Activated naive CD4-positive, alpha-beta T cell treated with anti-CD3 and anti-CD28 coated beads, Interleukin-2, amount 50 U/mL, for 72 hours (primary cell): Measurements from ENCODE around the gene SERPINE1. TPM values are rescaled to one million over a fixed set of nuclear protein-coding genes. Genes with fewer than 3 reads are reported as not detected.

Source experiments
- ATAC-seq, 2 donors: fragments of 150-1000 bp; cut with Tn5 transposase; 2 replicates each; pipeline ENCODE4 v1.10.0; 2021; ENCODE audit warnings: mild to moderate bottlenecking in 2 of 2, moderate library complexity in 2 of 2
- DNase-seq, 2 donors: peaks; one replicate each; pipeline ENCODE4 v3.0.0; 2021 to 2022; ENCODE audit warnings: low spot score in 2 of 2
- H3K27ac Mint-ChIP-seq, 2 donors: one replicate each; pipeline ENCODE4 v1.8.0; 2022; ENCODE audit warnings: mild to moderate bottlenecking in 2 of 2, mixed read lengths in 2 of 2
- H3K36me3 Mint-ChIP-seq, 2 donors: one replicate each; pipeline ENCODE4 v1.8.0; 2022; ENCODE audit warnings: mixed read lengths in 2 of 2
- H3K9me3 Mint-ChIP-seq, 2 donors: one replicate each; pipeline ENCODE4 v1.8.0; 2022; ENCODE audit warnings: mixed read lengths in 2 of 2
- total RNA-seq, 2 donors: library from RNA; stranded (reverse); gene quantifications; one replicate each; pipeline ENCODE4 v1.2.3, GENCODE V29; 2022

The SERPINE1 gene
- total RNA-seq, 2 donors from 2014 or later = 0.18 to 0.27 TPM

DNA sequence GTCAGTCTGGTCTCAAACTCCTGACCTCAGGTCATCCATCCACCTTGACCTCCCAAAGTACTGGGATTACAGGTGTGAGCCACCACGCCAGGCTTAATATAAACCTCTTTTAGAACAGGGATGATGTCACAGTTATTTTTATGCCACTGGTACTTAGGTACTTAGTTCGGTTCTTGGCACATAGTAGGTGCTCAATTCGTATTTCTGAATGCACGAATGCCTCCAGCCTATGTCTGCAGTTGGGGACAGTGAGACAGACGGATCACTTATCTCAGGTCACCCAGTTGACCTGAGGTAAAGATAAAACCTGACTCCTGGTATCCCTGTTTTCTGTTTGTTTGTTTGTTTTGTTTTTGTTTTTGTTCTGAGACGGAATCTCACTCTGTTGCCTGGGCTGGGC is 59.3 kb downstream of the SERPINE1 start:
- Mint-ChIP-seq H3K36me3 (no peaks in the 10 kb centered on the region), H3K9me3 (no peaks in the 10 kb centered on the region), H3K27ac (no peak overlapping the region)
- DNase-seq (no peak), ATAC-seq (no peak)

GRCh38 chr7:101186844-101187428 is 60.0 kb downstream of the SERPINE1 start:
- DNase-seq (no peak), ATAC-seq (no peak)
- no peaks in the 10 kb centered on the region for H3K36me3 Mint-ChIP-seq

More at GRCh38 chr7:101186844-101187428, 60.0 kb downstream of the SERPINE1 start:
- Mint-ChIP-seq H3K27ac (no peak overlapping the region), H3K9me3 (no peaks in the 10 kb centered on the region)

Other genes starting within 250 kb of the SERPINE1 start
- gene UFSP1, start 237.4 kb upstream of the SERPINE1 start, total RNA-seq = 1 to 10 TPM in 1 of 2 donors, under 1 TPM in 1; 0.77 to 2.4 TPM
- gene ACHE, start 231.2 kb upstream of the SERPINE1 start, total RNA-seq = under 1 TPM in 1 of 2 donors, not detected in 1; 0.12 TPM
- under 1 TPM in 1 of 2 donors, not detected in 1; 0.31 TPM for gene MUC3A, start 177.6 kb upstream of the SERPINE1 start, total RNA-seq
- gene MUC12, start 157.5 kb upstream of the SERPINE1 start, total RNA-seq = under 1 TPM; 0.34 to 0.41 TPM
- not detected for gene MUC17, start 107.0 kb upstream of the SERPINE1 start, total RNA-seq
- 10 to 100 TPM; 49.7 to 64.2 TPM for gene TRIM56, start 41.6 kb upstream of the SERPINE1 start, total RNA-seq
- gene AP1S1, start 27.4 kb downstream of the SERPINE1 start, total RNA-seq = 10 to 100 TPM; 26.3 to 48.2 TPM
- gene VGF, start 38.5 kb downstream of the SERPINE1 start, total RNA-seq = not detected
- not detected for gene NAT16, start 53.2 kb downstream of the SERPINE1 start, total RNA-seq
- not detected for gene MOGAT3, start 73.9 kb downstream of the SERPINE1 start, total RNA-seq
- gene PLOD3, start 90.5 kb downstream of the SERPINE1 start, total RNA-seq = 10 to 100 TPM; 44.7 to 53.5 TPM
- gene ZNHIT1, start 91.1 kb downstream of the SERPINE1 start, total RNA-seq = 10 to 100 TPM; 49.9 to 50.3 TPM
- gene CLDN15, start 110.7 kb downstream of the SERPINE1 start, total RNA-seq = 10 to 100 TPM; 17.3 to 26.1 TPM
- gene FIS1, start 118.0 kb downstream of the SERPINE1 start, total RNA-seq = 10 to 100 TPM; 70.0 to 74.8 TPM
- 1 to 10 TPM; 2.9 to 6.2 TPM for gene IFT22, start 194.7 kb downstream of the SERPINE1 start, total RNA-seq
- gene COL26A1, start 235.8 kb downstream of the SERPINE1 start, total RNA-seq = not detected